K562 treated with DMSO at 1 percent for 48 hours (cell line): ENCODE measurements around the gene NFIX. TPM values are rescaled to one million over a fixed set of nuclear protein-coding genes. Genes with fewer than 3 reads are reported as not detected.

Experiments
- total RNA-seq: library from RNA; unstranded; fragments of 300-600 nt; gene quantifications from 2 replicates; pipeline ENCODE4 v1.2.3, GENCODE V29; 2022; ENCODE audit warnings: low replicate concordance; ENCODE audit errors: extremely low read depth

NFIX gene
- total RNA-seq: not detected in 2 replicates

GRCh38 chr19:12994701-12995595 lies at the start of gene NFIX:
Gene NFIX (plus strand): TSS chr19:12995475. CDS start chr19:12995838, 363 bp downstream.

GRCh38 chr19:12945479-12946091 lies 49.7 kb upstream of the NFIX start, which contains the start of gene RAD23A:
Gene RAD23A (plus strand): TSS chr19:12945862. CDS start chr19:12945949, 87 bp downstream.

GRCh38 chr19:12956446-12957388 lies 38.6 kb upstream of the NFIX start, which contains the start of gene GADD45GIP1:
Gene GADD45GIP1 (minus strand): TSS chr19:12957223. CDS start chr19:12957212, 11 bp downstream.

GRCh38 chr19:12969292-12969988 lies 25.8 kb upstream of the NFIX start, which contains the start of gene DAND5:
Gene DAND5 (plus strand): TSS chr19:12969576. CDS start chr19:12969661, 85 bp downstream.

GRCh38 chr19:13102666-13103580 lies 107.6 kb downstream of the NFIX start, which contains the start of gene LYL1:
Gene LYL1 (minus strand): TSS chr19:13102858. CDS start chr19:13101171, 1,687 bp downstream.

GRCh38 chr19:13116282-13117175 lies 121.3 kb downstream of the NFIX start, which contains the start of gene TRMT1:
Gene TRMT1 (minus strand): TSS chr19:13116740. CDS start chr19:13116399, 341 bp downstream.

GRCh38 chr19:13117772-13118423 lies 122.6 kb downstream of the NFIX start, which contains the start of gene NACC1:
Gene NACC1 (plus strand): TSS chr19:13118264. CDS start chr19:13135208, 16,944 bp downstream.

Other genes with a start within 250 kb of the NFIX start
- not detected in 2 replicates for gene BEST2, start 243.7 kb upstream of the NFIX start, total RNA-seq
- gene HOOK2, start 219.9 kb upstream of the NFIX start, total RNA-seq: not detected in 2 replicates
- gene JUNB, start 204.0 kb upstream of the NFIX start, total RNA-seq: not detected in 2 replicates
- 1,339 TPM in 1 of 2 replicates, not detected in the other for gene PRDX2, start 193.7 kb upstream of the NFIX start, total RNA-seq
- gene THSD8, start 193.4 kb upstream of the NFIX start, total RNA-seq: not detected in 2 replicates
- gene RNASEH2A, start 188.9 kb upstream of the NFIX start, total RNA-seq: not detected in 2 replicates
- not detected in 2 replicates for gene RTBDN, start 160.9 kb upstream of the NFIX start, total RNA-seq
- not detected in 2 replicates for gene MAST1, start 157.0 kb upstream of the NFIX start, total RNA-seq
- not detected in 2 replicates for gene DNASE2, start 114.0 kb upstream of the NFIX start, total RNA-seq
- gene KLF1, start 108.3 kb upstream of the NFIX start, total RNA-seq: not detected in 2 replicates
- not detected in 2 replicates for gene GCDH, start 104.3 kb upstream of the NFIX start, total RNA-seq
- gene SYCE2, start 76.2 kb upstream of the NFIX start, total RNA-seq: not detected in 2 replicates
- 986 TPM in 1 of 2 replicates, not detected in the other for gene FARSA, start 61.8 kb upstream of the NFIX start, total RNA-seq
- 227 and 730 TPM in 2 replicates for gene CALR, start 56.9 kb upstream of the NFIX start, total RNA-seq
- gene RAD23A, start 49.6 kb upstream of the NFIX start, total RNA-seq: not detected in 2 replicates
- not detected in 2 replicates for gene GADD45GIP1, start 38.3 kb upstream of the NFIX start, total RNA-seq
- gene DAND5, start 25.9 kb upstream of the NFIX start, total RNA-seq: not detected in 2 replicates
- gene LYL1, start 107.4 kb downstream of the NFIX start, total RNA-seq: not detected in 2 replicates
- gene TRMT1, start 121.3 kb downstream of the NFIX start, total RNA-seq: not detected in 2 replicates
- not detected in 2 replicates for gene NACC1, start 122.8 kb downstream of the NFIX start, total RNA-seq
- gene STX10, start 154.9 kb downstream of the NFIX start, total RNA-seq: not detected in 2 replicates
- not detected in 2 replicates for gene IER2, start 154.9 kb downstream of the NFIX start, total RNA-seq